Breast epithelium (tissue), 4 donors: ENCODE data around the gene CDK14. TPM values are rescaled to one million over a fixed set of nuclear protein-coding genes. Genes with fewer than 3 reads are reported as not detected.

Experiments
- DNase-seq, 2 donors: peaks; one replicate each; pipeline ENCODE4 v3.0.0-alpha.2; 2019; ENCODE audit warnings: low spot score in 2 of 2
- H3K27ac ChIP-seq, 2 donors: fragments of 200-600 bp; sonication (generic) in 1 of 2; one replicate each; pipeline ENCODE4 v1.5.1; 2016 to 2019; ENCODE audit warnings: mild to moderate bottlenecking in 1 of 2
- H3K27me3 ChIP-seq, 2 donors: fragments of 200-600 bp; sonication (generic) in 1 of 2; one replicate each; pipeline versions ENCODE4 v1.5.1 to v1.6.0; 2017 to 2019; ENCODE audit warnings: control low read depth in 1 of 2, mild to moderate bottlenecking in 1 of 2
- H3K36me3 ChIP-seq: fragments of 200-600 bp; one replicate; pipeline ENCODE4 v1.5.1; 2019
- H3K4me1 ChIP-seq, 2 donors: fragments of 200-600 bp; sonication (generic); one replicate each; pipeline ENCODE4 v1.5.1; 2016 to 2019; ENCODE audit warnings: control low read depth in 1 of 2
- H3K4me3 ChIP-seq, 3 donors: fragments of 200-600 bp; sonication (generic); 1 replicate in 2 of 3; 2 replicates in 1 of 3; pipeline ENCODE4 v1.5.1; 2016 to 2019; ENCODE audit warnings: mild to moderate bottlenecking in 3 of 3, moderate library complexity in 2 of 3
- H3K9me3 ChIP-seq, 2 donors: fragments of 200-600 bp; sonication (generic) in 1 of 2; one replicate each; pipeline ENCODE4 v1.5.1; 2016 to 2019; ENCODE audit warnings: control low read depth in 1 of 2
- POLR2A ChIP-seq: fragments of 450-650 bp; IDR thresholded peaks from one replicate; pipeline ENCODE4 v1.6.1; 2016; ENCODE audit warnings: antibody characterized with exemption, mild to moderate bottlenecking, moderate library complexity
- POLR2AphosphoS5 ChIP-seq, 3 donors: sonication (generic); formaldehyde crosslinking; IDR thresholded peaks; one replicate each; pipeline ENCODE4 v1.6.1; 2017; ENCODE audit warnings: antibody characterized with exemption in 3 of 3
- intact Hi-C: fragments of 100-400 bp; cut with DNase I; formaldehyde crosslinking; loops from one replicate; pipeline ENCODE4 v1.15.1; 2023; ENCODE audit warnings: low total_unique reads
- total RNA-seq, 3 donors: library from RNA; depleted of rRNA; stranded (reverse); fragments of >200 nt; gene quantifications; one replicate each; pipeline ENCODE4 v1.1.0, GENCODE V29; 2016
- TF ChIP-seq, protein P1 (sequence below), 3 donors: fragments of 450-650 bp; IDR thresholded peaks; one replicate each; pipeline ENCODE4 v1.5.1; 2016 to 2017; ENCODE audit warnings: antibody characterized with exemption in 3 of 3, mild to moderate bottlenecking in 3 of 3, moderate library complexity in 3 of 3

Gene CDK14
- total RNA-seq, 3 donors from 2014 or later: 16.3 to 64.7 (median 29.8) TPM

- Histone ChIP-seq H3K4me3 (no peak overlapping the region), H3K4me1 (no peaks in the 10 kb centered on the region), H3K9me3 (no peaks in the 10 kb centered on the region), H3K27ac (no peak overlapping the region), H3K36me3 (no peaks in the 10 kb centered on the region), H3K27me3 (no peaks in the 10 kb centered on the region)
- intact Hi-C loops: no loop called here
- TF ChIP-seq POLR2A: no peak
- TF ChIP-seq, protein P1, sequence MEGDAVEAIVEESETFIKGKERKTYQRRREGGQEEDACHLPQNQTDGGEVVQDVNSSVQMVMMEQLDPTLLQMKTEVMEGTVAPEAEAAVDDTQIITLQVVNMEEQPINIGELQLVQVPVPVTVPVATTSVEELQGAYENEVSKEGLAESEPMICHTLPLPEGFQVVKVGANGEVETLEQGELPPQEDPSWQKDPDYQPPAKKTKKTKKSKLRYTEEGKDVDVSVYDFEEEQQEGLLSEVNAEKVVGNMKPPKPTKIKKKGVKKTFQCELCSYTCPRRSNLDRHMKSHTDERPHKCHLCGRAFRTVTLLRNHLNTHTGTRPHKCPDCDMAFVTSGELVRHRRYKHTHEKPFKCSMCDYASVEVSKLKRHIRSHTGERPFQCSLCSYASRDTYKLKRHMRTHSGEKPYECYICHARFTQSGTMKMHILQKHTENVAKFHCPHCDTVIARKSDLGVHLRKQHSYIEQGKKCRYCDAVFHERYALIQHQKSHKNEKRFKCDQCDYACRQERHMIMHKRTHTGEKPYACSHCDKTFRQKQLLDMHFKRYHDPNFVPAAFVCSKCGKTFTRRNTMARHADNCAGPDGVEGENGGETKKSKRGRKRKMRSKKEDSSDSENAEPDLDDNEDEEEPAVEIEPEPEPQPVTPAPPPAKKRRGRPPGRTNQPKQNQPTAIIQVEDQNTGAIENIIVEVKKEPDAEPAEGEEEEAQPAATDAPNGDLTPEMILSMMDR (IDR thresholded peaks at IDR 0.05): no peak
- no peak for DNase-seq
Measured at GRCh38 chr7:91228327-91228726, 632.2 kb downstream of the CDK14 start.

- Histone ChIP-seq H3K36me3 (no peaks in the 10 kb centered on the region), H3K4me1 (no peaks in the 10 kb centered on the region), H3K4me3 (no peak overlapping the region), H3K27me3 (no peaks in the 10 kb centered on the region), H3K9me3 (no peaks in the 10 kb centered on the region), H3K27ac (peak overlapping the region in 1 of 2 donors; percentile 38)
- TF ChIP-seq POLR2A: no peak
- TF ChIP-seq POLR2AphosphoS5 (IDR thresholded peaks at IDR 0.05): no peak
- TF ChIP-seq, protein P1 (IDR thresholded peaks at IDR 0.05): no peak
- intact Hi-C loops: no loop called here
- no peak for DNase-seq
Measured at GRCh38 chr7:91228927-91229558, 632.9 kb downstream of the CDK14 start.

DNA sequence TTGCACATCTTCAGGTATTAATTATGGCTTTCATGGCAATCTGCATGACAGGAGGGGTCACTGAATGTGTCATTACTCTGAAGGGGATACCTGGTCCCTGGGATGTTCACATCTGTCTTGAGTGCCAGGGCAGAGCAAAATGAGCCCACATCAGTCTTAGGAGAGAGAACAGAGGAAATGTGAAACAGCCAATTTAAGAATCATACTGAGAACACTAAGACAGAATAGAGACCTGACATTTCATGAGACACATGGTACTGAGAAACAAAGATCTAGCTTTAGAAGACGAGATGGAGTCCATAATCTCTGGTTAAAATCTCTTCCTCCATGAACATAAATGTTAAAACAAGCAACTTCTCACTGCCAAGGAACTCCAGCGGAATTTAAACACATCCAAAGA is 634.0 kb downstream of the CDK14 start:
- no peaks in the 10 kb centered on the region for H3K9me3 ChIP-seq
- no peak overlapping the region for H3K27ac ChIP-seq
- H3K36me3 ChIP-seq: no peaks in the 10 kb centered on the region
- H3K4me1 ChIP-seq: no peaks in the 10 kb centered on the region
- DNase-seq: no peak
- no peaks in the 10 kb centered on the region for H3K27me3 ChIP-seq
- TF ChIP-seq POLR2A (no peak), POLR2AphosphoS5 (IDR thresholded peaks at IDR 0.05) (no peak)
- TF ChIP-seq, protein P1 (IDR thresholded peaks at IDR 0.05): no peak
- H3K4me3 ChIP-seq: no peak overlapping the region
- intact Hi-C loops: no loop called here

DNA sequence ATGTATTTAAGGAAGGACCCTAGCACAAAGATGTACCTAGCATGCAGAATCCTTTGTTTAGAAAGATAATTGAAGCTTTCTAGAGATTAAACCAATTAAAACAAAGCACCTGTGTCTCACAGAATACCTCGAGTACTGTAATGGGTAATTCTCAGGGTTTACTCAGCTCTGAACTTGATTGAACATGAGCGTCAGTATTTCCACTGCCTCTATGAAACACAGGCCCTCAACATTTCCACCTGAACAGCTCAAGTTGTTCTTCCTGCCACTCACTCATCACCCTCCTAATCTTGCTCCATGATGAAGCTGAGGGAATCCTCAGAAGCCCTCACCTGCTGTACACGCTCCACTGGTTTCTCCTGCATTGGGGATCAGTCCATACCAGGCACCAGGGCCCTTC is 634.4 kb downstream of the CDK14 start:
- DNase-seq: no peak
- Histone ChIP-seq H3K36me3 (no peaks in the 10 kb centered on the region), H3K27me3 (no peaks in the 10 kb centered on the region), H3K4me1 (no peaks in the 10 kb centered on the region), H3K27ac (no peak overlapping the region), H3K9me3 (no peaks in the 10 kb centered on the region), H3K4me3 (no peak overlapping the region)
- intact Hi-C loops: no loop called here
- no peak for TF ChIP-seq POLR2A
- TF ChIP-seq POLR2AphosphoS5 (IDR thresholded peaks at IDR 0.05): no peak
- TF ChIP-seq, protein P1 (IDR thresholded peaks at IDR 0.05): no peak

DNA sequence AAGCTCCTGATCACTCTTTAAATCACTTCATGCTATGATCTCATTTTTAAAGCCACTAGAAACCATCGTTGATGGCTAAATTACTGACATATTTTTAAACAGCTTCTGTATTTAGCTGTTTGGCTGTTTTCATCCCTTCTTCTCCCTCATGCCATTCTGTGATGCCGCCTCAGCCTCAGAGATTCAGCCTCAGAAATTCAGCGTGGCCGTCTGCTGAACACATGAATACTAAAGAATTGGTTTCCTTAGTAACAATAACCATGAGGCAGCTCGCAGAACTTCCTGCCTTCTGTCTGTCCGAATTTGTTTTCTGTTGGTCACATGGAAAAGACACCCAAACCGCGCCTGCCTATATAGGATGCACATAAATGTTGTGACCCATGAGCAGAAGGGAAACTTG is 637.1 kb downstream of the CDK14 start:
- H3K4me1 ChIP-seq: no peaks in the 10 kb centered on the region
- no peaks in the 10 kb centered on the region for H3K36me3 ChIP-seq
- H3K4me3 ChIP-seq: no peak overlapping the region
- no peak for DNase-seq
- intact Hi-C loops: no loop called here
- TF ChIP-seq, protein P1 (IDR thresholded peaks at IDR 0.05): no peak
- no peak for TF ChIP-seq POLR2A
- no peak for TF ChIP-seq POLR2AphosphoS5 (IDR thresholded peaks at IDR 0.05)
- H3K9me3 ChIP-seq: no peaks in the 10 kb centered on the region
- no peak overlapping the region for H3K27ac ChIP-seq
- H3K27me3 ChIP-seq: no peaks in the 10 kb centered on the region
